GM18868 (cell line): Measurements from ENCODE around the gene CD46.

Source experiments
- ATAC-seq: cut with Tn5 transposase; IDR thresholded peaks from one replicate; pipeline ENCODE4 v1.9.1; 2021; ENCODE audit warnings: mild to moderate bottlenecking, moderate library complexity; ENCODE audit not compliant: unreplicated experiment

Gene CD46

GRCh38 chr1:207844371-207844770 is 92.5 kb downstream of the CD46 start:
- ATAC-seq: no peak
